GM18907 (cell line): ENCODE measurements around the gene ADGRG6.
A peak's percentile ranks its signal among the peaks of the same experiment; 100 is the strongest.
"Not testable (repeated sequence)": the region's sequence is repeated elsewhere in the genome, so short reads cannot be mapped to it uniquely, and the experiment has no call there.

Source experiments
- ATAC-seq: cut with Tn5 transposase; IDR thresholded peaks from one replicate; pipeline ENCODE4 v1.9.1; 2021; ENCODE audit warnings: mild to moderate bottlenecking, moderate library complexity; ENCODE audit not compliant: unreplicated experiment

ADGRG6 gene

DNA sequence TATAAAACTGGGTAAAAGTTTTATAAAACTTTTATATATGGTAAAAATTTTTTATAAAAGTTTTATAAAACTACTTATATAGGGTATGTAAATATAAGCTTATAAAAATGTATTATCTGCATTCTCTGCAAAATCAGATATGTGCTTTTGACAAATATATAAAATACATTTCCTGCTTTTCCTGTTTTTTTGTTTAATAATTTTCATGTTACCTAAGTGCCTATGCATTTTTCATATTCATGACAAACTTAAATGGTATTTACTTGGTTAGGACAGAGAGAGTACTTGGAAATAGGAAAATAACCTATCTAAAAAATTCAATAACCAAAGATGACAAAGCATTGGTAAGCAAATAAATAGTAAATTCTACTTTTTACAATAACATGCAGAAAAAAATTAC lies 41.2 kb downstream of the ADGRG6 start:
- ATAC-seq = no peak

DNA sequence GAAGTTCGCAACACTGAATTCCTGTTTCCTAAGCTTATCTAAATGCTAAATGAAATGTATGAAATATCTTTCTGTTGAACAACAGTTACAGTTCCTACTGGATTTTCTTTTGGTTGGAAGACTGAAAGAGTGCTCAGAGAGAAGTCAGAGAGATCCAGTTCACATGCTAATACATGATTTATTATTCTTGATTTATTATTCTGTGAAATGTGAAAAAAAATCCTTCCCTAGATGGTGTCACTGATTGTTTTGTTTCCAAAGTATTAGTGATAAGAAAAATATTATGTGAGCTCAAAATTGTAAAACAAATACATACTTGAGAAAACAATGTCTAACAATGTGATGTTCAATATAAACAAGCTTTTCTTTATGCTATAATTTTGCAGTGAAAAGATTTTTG lies 42.1 kb downstream of the ADGRG6 start:
- ATAC-seq = no peak

DNA sequence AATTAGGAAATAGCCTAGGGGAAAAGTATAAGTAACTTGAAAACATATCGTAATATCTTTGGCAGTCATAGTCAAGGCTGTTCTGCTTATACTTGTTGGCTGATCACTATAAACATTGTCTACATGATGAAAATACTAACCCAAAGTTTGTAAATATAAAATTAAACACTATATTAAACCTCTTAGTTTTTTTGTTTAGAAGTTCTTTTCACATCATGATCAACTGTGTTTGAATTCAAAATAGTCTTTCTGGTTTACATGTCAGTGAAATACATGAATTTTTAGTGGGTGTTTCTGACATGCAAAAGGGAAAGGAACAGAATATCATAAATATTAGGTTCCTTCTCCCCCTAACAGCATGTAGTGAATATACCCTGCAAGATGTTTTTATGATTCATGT lies 43.5 kb downstream of the ADGRG6 start:
- ATAC-seq = no peak

GRCh38 chr6:142346166-142346565 lies 44.4 kb downstream of the ADGRG6 start:
- ATAC-seq = not testable (repeated sequence)

- ATAC-seq = no peak
Measured at GRCh38 chr6:142349215-142349823, 47.5 kb downstream of the ADGRG6 start.

DNA sequence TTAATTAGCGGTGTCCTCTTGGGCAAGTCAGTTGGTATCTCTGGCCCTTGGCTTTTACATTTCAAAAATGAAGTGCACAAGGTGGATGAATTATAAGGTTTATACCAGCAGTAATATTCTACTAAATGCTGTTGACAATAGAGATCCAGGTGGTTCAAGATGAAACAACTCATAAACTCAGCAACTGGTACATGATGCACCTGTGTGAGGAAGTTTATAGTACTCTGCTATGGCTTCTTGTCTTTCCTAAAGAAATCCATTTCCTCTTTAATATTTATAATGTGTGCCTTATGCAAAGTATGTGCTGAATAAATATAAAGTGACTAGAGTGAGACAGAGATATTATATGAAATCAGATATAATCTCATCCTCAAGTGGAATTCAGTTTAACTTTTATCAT lies 48.5 kb downstream of the ADGRG6 start:
- no peak for ATAC-seq

DNA sequence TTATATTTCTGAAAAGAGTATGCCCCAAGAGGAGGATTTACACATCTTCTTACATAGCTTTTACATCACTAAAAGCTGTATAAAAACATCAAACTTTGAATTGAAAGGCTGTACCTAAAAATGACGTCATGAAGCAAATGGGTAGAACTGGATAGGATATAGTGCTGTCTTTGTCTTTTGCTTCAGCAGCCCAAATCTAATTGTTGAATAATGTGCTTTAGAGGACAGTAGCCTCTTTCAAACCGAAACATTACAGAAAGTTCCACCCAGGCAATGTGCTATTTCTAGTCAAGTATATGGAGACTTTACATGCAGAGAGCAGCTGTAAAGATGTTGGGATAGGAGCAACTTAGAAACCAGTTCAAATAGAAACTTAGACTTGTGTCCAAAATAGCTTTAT lies 51.9 kb downstream of the ADGRG6 start:
- ATAC-seq = no peak

DNA sequence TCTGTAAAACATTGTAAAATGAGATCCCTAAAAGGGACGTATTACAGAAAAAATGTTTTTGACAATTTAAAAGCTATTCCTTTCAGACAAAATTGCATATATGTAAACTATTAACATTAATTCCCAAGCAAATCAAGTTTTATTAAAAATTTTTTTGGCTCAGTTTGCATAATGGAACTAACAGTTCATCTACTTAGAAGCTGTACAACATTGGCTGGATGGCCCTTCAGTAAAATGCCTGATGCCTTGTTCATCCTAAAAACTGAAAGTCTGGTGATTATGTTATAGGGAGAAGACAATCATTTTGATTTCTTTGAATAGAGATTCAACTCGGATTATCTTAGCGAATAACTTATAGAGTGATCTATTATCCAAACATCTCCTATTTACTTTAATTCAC lies 52.8 kb downstream of the ADGRG6 start:
- ATAC-seq = no peak

DNA sequence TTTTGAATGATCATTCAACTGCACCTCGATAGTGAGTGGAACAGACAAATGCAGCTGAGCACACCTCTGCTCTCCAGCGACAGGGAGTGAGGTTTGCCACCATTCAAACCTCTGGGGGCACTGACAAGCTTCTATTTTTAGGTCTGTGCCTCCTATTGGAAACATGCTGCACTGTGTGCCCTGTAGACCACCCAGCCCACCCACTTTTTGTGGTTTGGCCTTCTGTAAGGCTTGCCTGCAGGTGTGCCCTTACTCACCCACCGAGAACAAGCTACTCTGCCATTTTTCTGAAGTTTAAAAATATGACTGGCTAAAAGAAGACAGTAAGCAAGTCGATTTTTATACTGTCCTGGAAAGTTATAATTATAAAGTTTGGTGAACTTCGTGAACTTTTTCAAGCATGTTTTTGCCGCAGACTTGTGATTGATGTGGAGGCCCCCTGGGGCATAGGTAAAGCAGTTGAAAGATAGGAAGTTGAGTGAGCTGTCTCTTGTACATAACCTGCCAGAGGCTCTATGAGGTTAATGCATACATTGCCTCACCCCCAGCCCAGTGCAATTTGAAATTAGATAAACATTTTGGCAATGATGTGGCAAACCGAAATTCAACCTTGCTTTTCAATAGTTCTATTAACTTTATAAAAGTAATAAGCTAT lies 53.8 kb downstream of the ADGRG6 start:
- ATAC-seq = peak; percentile 50

DNA sequence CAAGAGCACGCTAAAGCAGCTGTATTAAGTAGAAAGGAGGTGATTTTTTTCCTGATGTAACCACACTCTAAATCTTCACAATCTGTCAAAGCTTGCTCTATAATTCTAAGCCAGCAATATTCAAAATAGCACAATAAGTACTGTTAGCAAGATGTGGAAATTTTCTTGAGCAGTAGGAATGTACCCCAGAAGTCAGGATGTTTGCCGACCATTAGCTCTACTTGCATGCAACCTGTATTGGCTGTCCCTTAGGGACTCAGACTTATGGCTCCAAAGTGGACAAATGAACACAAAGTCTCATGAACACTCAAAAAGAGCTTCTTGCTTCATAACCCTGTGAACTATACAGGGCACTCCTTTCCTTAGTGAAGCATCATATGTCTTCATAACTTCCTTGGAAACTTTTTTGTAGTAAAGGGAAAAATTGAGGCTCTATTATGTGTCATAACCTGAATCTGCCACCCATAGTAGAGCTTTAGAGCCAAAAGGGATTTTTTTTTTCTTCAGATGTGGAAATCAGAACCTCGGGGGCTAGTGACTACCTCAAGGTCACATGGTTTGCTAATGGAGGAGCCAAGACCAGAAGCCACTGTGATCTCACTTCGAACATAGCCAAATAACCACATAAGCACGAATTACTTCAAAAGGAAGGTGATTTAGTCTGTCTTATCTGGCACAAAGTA lies 54.5 kb downstream of the ADGRG6 start:
- ATAC-seq = no peak

GRCh38 chr6:142356884-142357225 lies 55.0 kb downstream of the ADGRG6 start:
- ATAC-seq = no peak

DNA sequence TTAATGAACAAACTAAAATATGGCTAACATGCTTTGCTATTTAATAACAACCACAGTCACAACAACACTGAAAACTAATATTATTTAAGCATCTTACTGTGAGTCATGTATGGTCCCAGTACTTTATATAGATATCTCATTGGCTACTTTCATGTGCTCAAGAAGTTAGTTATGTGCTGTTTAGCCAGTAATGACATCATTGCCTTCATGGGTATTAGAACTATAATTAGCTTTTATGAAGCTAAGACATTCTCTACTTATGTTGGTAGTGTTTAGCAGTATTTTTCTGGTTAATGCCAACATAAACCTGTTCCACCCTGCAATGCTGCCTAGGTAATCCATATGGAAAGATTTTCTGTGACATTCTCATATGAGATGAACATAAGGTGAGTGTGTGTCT lies 56.1 kb downstream of the ADGRG6 start:
- no peak for ATAC-seq

- no peak for ATAC-seq
Measured at GRCh38 chr6:142359271-142359960, 57.6 kb downstream of the ADGRG6 start.

DNA sequence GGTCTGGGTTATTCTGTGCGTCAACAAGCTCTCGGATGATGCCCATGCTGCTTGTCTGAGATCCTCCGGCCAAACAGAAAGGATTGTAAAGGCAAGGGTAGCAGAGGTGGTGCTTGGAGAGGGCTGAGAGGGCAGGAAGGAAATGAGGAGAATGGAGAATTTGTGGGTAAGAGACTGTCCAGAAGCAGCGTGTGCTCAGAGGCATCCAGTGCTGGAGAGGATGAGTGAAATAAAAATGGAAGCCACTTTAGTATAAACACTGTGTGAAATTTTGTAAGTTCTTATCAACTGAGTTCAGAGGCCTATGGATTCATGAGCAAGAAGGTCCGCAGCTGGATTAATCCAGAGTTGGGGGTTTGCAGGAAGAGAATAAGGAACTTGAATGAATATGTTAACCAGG lies 59.5 kb downstream of the ADGRG6 start:
- no peak for ATAC-seq

DNA sequence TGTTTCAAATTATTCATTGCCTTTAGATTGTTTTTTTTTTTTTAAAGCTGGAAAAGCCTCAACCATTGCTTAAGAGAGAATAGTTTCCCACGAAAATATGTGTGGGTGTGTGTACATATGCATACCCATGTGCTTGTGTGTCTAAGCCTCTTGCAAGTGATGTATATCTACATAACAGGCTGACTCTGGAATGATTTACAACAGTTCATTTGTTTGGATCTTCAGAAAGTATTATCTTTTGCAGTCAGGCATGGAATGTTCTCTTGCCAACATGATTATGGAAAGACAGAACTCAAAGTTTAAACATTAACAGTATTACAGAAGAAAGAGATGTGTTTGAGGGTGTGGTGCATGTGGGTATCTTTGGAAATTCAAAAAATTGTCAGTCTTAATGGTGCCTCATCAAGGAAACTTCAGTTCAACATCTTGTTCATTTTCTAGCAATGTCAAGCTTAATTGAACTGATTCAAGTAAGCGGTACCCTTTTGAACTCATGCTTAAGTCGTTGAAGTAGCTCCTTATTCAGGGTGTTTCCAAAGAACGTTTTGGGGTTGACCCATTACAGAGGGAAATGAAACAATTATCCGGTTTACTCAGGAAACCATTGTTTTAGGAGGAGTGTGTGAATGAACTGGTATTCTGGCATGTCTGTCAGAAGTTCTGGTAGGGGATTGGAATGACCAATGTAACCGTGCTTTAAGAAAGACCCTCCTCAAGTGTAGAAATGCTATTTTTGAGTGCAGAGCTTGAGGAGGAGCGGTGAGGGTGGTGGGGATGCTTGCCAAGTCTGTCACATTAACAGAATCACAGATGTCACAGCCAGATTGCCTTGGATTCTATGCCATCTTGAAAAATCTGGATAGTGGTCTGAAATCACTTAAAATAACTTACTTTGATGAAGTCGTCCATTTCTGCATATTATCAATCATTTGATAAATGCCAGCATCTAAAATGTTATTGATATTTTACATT lies 60.3 kb downstream of the ADGRG6 start:
- no peak for ATAC-seq

DNA sequence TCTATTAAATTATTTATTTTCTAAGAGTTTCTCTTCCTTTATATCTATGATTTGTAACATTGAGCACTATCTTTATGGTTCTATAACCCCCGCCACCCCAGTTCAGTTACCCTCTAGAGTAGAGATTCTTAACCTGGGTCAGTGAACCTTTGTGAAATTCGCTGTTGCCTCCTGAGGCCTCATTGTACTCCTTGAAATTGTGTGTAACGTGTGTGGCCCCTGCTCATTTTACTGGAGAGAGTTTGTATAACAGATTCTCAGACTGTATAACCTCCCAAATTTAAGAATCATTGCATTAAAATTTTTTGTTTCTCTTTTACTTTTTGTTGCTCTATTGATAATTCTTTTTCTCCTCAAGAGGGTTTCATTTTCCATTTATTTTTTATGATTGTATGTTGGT lies 65.3 kb downstream of the ADGRG6 start:
- no peak for ATAC-seq

- no peak for ATAC-seq
Measured at GRCh38 chr6:142367501-142368018, 65.8 kb downstream of the ADGRG6 start.

- no peak for ATAC-seq
Measured at GRCh38 chr6:142369266-142369665, 67.5 kb downstream of the ADGRG6 start.

- ATAC-seq = no peak
Measured at GRCh38 chr6:142372348-142372747, 70.5 kb downstream of the ADGRG6 start.

GRCh38 chr6:142373268-142374090 lies 71.7 kb downstream of the ADGRG6 start:
- no peak for ATAC-seq
